Activated CD4-positive, CD25-positive, alpha-beta regulatory T cell treated with anti-CD3 and anti-CD28 coated beads, Interleukin-2, amount 50 U/mL, for 24 hours (primary cell): ENCODE measurements around the gene FUT8.
"Not testable (repeated sequence)": the region's sequence is repeated elsewhere in the genome, so short reads cannot be mapped to it uniquely, and the experiment has no call there.

Experiments used
- ATAC-seq, 2 donors: fragments of 150-1000 bp; cut with Tn5 transposase; one replicate each; pipeline ENCODE4 v1.10.0; 2021; ENCODE audit warnings: mild to moderate bottlenecking in 1 of 2, moderate library complexity in 1 of 2

Gene FUT8

GRCh38 chr14:65627315-65627714, 214.8 kb downstream of the FUT8 start:
- no peak for ATAC-seq

DNA sequence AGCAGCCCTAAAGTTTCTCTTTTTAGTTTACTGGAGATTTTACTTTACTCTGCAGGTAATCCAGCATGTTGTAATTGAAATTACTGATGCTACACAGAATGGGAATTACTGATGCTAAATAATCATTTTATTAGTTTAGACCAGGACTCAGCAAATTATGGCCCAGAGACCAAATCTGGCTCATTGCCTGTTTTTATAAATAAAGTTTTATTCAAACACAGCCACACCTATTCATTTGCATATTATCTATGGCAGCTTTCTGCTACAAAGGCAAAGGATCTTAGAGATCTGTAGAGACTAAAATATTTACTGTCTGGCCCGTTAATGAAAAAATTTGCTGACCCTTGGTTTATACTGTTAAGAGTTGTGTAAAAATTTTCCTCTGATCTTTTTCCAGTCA, 216.1 kb downstream of the FUT8 start:
- no peak for ATAC-seq

- no peak for ATAC-seq
Measured at GRCh38 chr14:65631040-65631439, 218.5 kb downstream of the FUT8 start.

GRCh38 chr14:65632487-65632886, 220.0 kb downstream of the FUT8 start:
- ATAC-seq = no peak

DNA sequence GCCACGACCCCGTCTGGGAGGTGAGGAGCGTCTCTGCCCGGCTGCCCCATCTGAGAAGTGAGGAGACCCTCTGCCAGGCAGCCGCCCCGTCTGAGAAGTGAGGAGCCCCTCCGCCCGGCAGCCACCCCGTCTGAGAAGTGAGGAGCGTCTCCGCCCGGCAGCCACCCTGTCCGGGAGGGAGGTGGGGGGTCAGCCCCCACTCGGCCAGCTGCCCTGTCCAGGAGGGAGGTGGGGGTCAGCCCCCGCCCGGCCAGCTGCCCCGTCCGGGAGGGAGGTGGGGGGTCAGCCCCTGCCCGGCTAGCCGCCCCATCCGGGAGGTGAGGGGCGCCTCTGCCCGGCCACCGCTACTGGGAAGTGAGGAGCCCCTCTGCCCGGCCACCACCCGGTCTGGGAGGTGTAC, 221.1 kb downstream of the FUT8 start:
- ATAC-seq = not testable (repeated sequence)

DNA sequence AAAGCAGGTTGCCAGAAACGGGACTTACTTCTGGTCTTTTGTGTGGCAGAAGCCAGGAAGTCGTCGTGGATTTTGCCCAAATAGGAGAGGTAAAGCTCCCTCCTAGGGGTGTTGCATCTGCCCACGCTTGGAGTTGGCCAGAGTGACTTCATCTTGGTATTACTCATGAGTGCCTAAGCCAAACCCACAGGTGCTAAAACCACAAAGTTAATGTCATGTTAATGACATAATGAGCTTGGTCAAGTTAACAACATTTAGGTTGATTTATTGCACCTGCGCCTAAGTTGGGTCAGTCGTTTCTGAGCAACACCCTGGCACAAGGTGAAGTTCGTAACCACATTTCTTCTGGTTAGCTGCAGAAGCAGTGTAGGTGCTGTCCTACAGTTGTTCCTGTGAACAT, 225.2 kb downstream of the FUT8 start:
- ATAC-seq = peak; percentile 74 to 94

GRCh38 chr14:65639216-65639615, 226.7 kb downstream of the FUT8 start:
- no peak for ATAC-seq

- no peak for ATAC-seq
Measured at GRCh38 chr14:65650826-65651225, 238.3 kb downstream of the FUT8 start.

DNA sequence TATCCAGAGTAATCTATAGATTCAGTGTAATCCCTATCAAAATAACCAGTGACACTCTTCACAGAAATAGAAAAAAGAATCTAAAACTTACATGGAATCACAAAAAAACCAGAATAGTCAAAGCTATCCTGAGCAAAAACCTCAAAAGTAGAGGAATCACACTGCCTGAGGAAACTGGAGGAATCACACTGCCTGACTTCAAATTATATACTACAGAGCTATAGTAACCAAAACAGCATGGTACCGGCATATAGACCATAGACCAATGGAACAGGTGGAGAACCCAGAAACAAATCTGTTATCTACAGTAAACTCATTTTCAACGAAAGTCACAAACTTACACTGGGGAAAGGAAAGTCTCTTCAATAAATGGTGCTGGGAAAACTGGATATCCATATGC, 244.0 kb downstream of the FUT8 start:
- no peak for ATAC-seq

GRCh38 chr14:65658202-65658601, 245.7 kb downstream of the FUT8 start:
- ATAC-seq = no peak

GRCh38 chr14:65661865-65662264, 249.3 kb downstream of the FUT8 start:
- ATAC-seq = no peak

- no peak for ATAC-seq
Measured at GRCh38 chr14:65664436-65664835, 251.9 kb downstream of the FUT8 start.

DNA sequence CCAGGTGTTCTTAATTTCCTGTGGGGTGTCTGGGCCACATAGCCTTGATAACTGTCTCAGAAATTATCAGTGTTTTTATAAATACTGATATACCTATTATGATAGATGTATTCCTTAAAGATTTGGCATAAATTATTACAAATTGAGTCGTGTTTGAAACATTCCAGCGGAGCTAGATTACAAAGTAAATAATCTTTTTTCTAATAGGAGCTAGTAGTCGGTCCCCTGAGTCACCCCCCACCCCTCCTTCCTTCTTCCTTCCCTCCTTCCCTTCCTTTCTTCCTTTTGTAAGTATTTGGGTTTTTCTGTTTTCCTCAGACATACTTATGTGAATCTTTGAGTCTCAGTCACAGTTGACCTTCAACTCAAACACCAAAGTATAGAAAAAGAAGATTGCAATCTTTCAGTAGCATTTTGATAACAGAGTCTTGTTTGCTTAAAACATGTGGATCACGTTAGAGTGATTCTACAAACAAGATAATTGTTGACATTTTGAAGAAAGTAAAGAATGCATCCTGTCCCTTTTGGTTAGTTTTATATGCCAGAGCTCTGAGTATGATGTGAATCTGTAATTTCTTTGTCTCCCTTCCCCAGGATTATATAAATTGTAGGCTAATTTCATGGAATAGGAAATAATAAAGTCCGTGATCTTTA, 264.0 kb downstream of the FUT8 start:
- ATAC-seq = no peak

DNA sequence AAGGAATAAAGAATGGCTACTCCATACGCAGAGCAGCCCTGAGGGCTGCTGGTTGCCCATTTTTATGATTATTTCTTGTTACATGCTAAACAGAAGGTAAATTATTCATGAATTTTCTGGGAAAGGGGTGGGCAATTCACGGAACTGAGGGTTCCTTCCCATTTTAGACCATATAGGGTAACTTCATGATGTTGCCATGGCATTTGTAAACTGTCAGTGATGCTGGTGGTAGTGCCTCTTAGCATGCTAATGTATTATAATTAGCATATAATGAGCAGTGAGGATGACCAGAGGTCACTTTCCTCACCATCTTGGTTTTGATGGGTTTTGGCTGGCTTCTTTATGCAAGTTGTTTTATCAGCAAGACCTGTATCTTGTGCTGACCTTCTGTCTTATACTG, 273.0 kb downstream of the FUT8 start:
- no peak for ATAC-seq

GRCh38 chr14:65686761-65687160, 274.2 kb downstream of the FUT8 start:
- no peak for ATAC-seq

- no peak for ATAC-seq
Measured at GRCh38 chr14:65689070-65689469, 276.5 kb downstream of the FUT8 start.

GRCh38 chr14:65692566-65692965, 280.0 kb downstream of the FUT8 start:
- not testable (repeated sequence) for ATAC-seq

- ATAC-seq = no peak
Measured at GRCh38 chr14:65696801-65697200, 284.3 kb downstream of the FUT8 start.

- ATAC-seq = no peak
Measured at GRCh38 chr14:65703521-65703920, 291.0 kb downstream of the FUT8 start.

GRCh38 chr14:65703996-65704395, 291.5 kb downstream of the FUT8 start:
- ATAC-seq = no peak

GRCh38 chr14:65704437-65704836, 291.9 kb downstream of the FUT8 start:
- peak in 1 of 2 donors; percentile 29 for ATAC-seq

DNA sequence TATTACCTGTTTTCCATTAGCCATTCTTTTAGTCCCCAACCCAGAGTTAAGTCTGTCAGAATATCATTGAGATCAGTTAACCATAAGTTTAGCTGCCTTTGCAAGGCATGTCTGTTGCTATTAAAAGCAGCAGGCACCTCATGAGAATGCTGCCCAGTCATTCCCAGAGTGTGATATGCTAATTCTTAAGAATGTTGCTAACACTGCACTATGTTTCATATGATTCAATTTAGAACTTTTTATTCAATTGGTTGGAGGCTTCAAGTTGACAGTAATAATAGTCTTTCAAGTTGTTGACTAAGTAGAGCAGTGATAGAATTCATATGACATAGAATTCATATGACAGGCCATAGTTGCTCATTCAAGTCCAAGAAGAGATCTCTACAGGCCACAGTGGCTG, 292.3 kb downstream of the FUT8 start:
- peak; percentile 93 to 96 for ATAC-seq

GRCh38 chr14:65709576-65709975, 297.0 kb downstream of the FUT8 start:
- ATAC-seq = no peak

DNA sequence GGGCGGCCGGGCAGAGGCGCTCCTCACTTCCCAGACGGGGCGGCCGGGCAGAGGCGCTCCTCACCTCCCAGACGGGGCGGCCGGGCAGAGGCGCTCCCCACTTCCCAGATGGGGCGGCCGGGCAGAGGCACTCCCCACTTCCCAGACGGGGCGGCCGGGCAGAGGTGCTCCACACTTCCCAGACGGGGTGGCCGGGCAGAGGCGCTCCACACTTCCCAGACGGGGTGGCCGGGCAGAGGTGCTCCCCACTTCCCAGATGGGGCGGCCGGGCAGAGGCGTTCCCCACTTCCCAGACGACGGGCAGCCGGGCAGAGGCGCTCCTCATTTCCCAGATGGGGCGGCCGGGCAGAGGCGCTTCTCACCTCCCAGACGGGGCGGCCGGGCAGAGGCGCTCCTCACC, 304.3 kb downstream of the FUT8 start:
- not testable (repeated sequence) for ATAC-seq

- not testable (repeated sequence) for ATAC-seq
Measured at GRCh38 chr14:65717384-65717915, 304.9 kb downstream of the FUT8 start.
